Fibroblast of pulmonary artery (primary cell): Measurements from ENCODE around the gene SLC33A1.
"Not testable (repeated sequence)": the region's sequence is repeated elsewhere in the genome, so short reads cannot be mapped to it uniquely, and the experiment has no call there.

Experiments used
- DNase-seq: peaks from one replicate; pipeline ENCODE4 v3.0.0-alpha.2; 2010; ENCODE audit warnings: low read depth
- H3K4me3 ChIP-seq: replicated peaks from 2 replicates; pipeline ENCODE4 v1.5.1; 2011; ENCODE audit warnings: low read depth, mild to moderate bottlenecking, control low read depth, low read length, moderate library complexity
- CTCF ChIP-seq: IDR thresholded peaks from 2 replicates; pipeline ENCODE4 v1.5.1; 2011; ENCODE audit warnings: mild to moderate bottlenecking, control low read depth, low read length, inconsistent platforms; ENCODE audit errors: missing control alignments

Gene SLC33A1

GRCh38 chr3:155861476-155862183 lies 7.4 kb upstream of the SLC33A1 start:
- DNase-seq, result no peak
- no peak overlapping the region for H3K4me3 ChIP-seq
- no peak for TF ChIP-seq CTCF

- not testable (repeated sequence) for DNase-seq
These were observed 6.2 kb upstream of the SLC33A1 start for GRCh38 chr3:155860424-155860823.

GRCh38 chr3:155859859-155860258 lies 5.6 kb upstream of the SLC33A1 start:
- peak; percentile 44 for DNase-seq
- TF ChIP-seq CTCF, result peak; percentile 31
- no peak overlapping the region for H3K4me3 ChIP-seq

More at GRCh38 chr3:155860424-155860823, 6.2 kb upstream of the SLC33A1 start:
- not testable (repeated sequence) for H3K4me3 ChIP-seq

GRCh38 chr3:155853214-155854140 lies 750 bp downstream of the SLC33A1 start:
- TF ChIP-seq CTCF, result no peak
- peak; percentile 30 for DNase-seq
- H3K4me3 ChIP-seq, result peak overlapping the region; percentile 83

- no peak for TF ChIP-seq CTCF
- no peak for DNase-seq
These were observed 1.9 kb downstream of the SLC33A1 start for GRCh38 chr3:155852341-155852740.

GRCh38 chr3:155849404-155849803 lies 4.8 kb downstream of the SLC33A1 start:
- H3K4me3 ChIP-seq, DNase-seq: not testable (repeated sequence)

More at GRCh38 chr3:155852341-155852740, 1.9 kb downstream of the SLC33A1 start:
- H3K4me3 ChIP-seq, result peak overlapping the region; percentile 83

GRCh38 chr3:155847993-155848392 lies 6.2 kb downstream of the SLC33A1 start:
- DNase-seq, result no peak
- TF ChIP-seq CTCF, result no peak
- no peak overlapping the region for H3K4me3 ChIP-seq
